H9 (cell line): ENCODE measurements around the gene ZNF837. TPM values are rescaled to one million over a fixed set of nuclear protein-coding genes. Genes with fewer than 3 reads are reported as not detected.

Experiments
- DNase-seq: peaks from one replicate; pipeline ENCODE4 v3.0.0-alpha.2; 2017
- H2AFZ ChIP-seq: one replicate; pipeline ENCODE4 v1.6.1; 2013; ENCODE audit warnings: mild to moderate bottlenecking, low read length, control low read depth, moderate library complexity
- H2AK5ac ChIP-seq: 2 replicates; pipeline ENCODE4 v1.6.1; 2013; ENCODE audit warnings: low read length, control low read depth, mixed read lengths; ENCODE audit not compliant: insufficient read length
- H2BK120ac ChIP-seq: one replicate; pipeline ENCODE4 v1.6.1; 2013; ENCODE audit warnings: low read depth, mild to moderate bottlenecking, low read length, control low read depth, inconsistent platforms; ENCODE audit not compliant: poor library complexity, severe bottlenecking
- H2BK12ac ChIP-seq: 2 replicates; pipeline ENCODE4 v1.6.1; 2013; ENCODE audit warnings: low read length, control low read depth, mixed read lengths, low read depth; ENCODE audit not compliant: insufficient read length
- H2BK15ac ChIP-seq: 2 replicates; pipeline ENCODE4 v1.6.1; 2013; ENCODE audit warnings: low read depth, low read length, control low read depth
- H2BK20ac ChIP-seq: one replicate; pipeline ENCODE4 v1.6.1; 2013; ENCODE audit warnings: low read depth, mild to moderate bottlenecking, low read length, control low read depth, inconsistent platforms; ENCODE audit not compliant: poor library complexity, severe bottlenecking
- H2BK5ac ChIP-seq: 2 replicates; pipeline ENCODE4 v1.6.1; 2013; ENCODE audit warnings: low read length, control low read depth, mixed read lengths; ENCODE audit not compliant: insufficient read length
- H3K14ac ChIP-seq: 2 replicates; pipeline ENCODE4 v1.6.1; 2013; ENCODE audit warnings: low read length, control low read depth; ENCODE audit not compliant: insufficient read depth
- H3K18ac ChIP-seq: 2 replicates; pipeline ENCODE4 v1.6.1; 2013; ENCODE audit warnings: low read depth, mild to moderate bottlenecking, mixed read lengths, low read length, control low read depth; ENCODE audit not compliant: insufficient read length
- H3K23ac ChIP-seq: 2 replicates; pipeline ENCODE4 v1.6.1; 2013; ENCODE audit warnings: low read length, control low read depth, mixed read lengths, low read depth; ENCODE audit not compliant: insufficient read length
- H3K23me2 ChIP-seq: 2 replicates; pipeline ENCODE4 v1.6.1; 2013; ENCODE audit warnings: low read depth, mild to moderate bottlenecking, mixed read lengths, low read length, control low read depth; ENCODE audit not compliant: insufficient read length, poor library complexity, severe bottlenecking
- H3K27ac ChIP-seq: 2 replicates; pipeline ENCODE4 v1.5.1; 2013; ENCODE audit warnings: low read length, control low read depth, mixed read lengths, low read depth; ENCODE audit not compliant: insufficient read length
- H3K27me3 ChIP-seq: 2 replicates; pipeline ENCODE4 v1.6.1; 2013; ENCODE audit warnings: low read length, control low read depth, inconsistent platforms; ENCODE audit not compliant: insufficient read depth
- H3K4ac ChIP-seq: 2 replicates; pipeline ENCODE4 v1.6.1; 2013; ENCODE audit warnings: low read depth, mild to moderate bottlenecking, control low read depth, inconsistent platforms, low read length, moderate library complexity
- H3K4me1 ChIP-seq: 2 replicates; pipeline ENCODE4 v1.6.1; 2013; ENCODE audit warnings: low read length, control low read depth, inconsistent platforms; ENCODE audit not compliant: insufficient read depth
- H3K4me2 ChIP-seq: 2 replicates; pipeline ENCODE4 v1.6.1; 2013; ENCODE audit warnings: low read length, control low read depth, mixed read lengths; ENCODE audit not compliant: insufficient read length, insufficient read depth
- H3K56ac ChIP-seq: 2 replicates; pipeline ENCODE4 v1.6.1; 2013; ENCODE audit warnings: low read depth, mild to moderate bottlenecking, mixed read lengths, low read length, control low read depth; ENCODE audit not compliant: insufficient read length
- H3K79me1 ChIP-seq: 2 replicates; pipeline ENCODE4 v1.6.1; 2013; ENCODE audit warnings: low read depth, mild to moderate bottlenecking, moderate library complexity, low read length, control low read depth, inconsistent platforms; ENCODE audit not compliant: insufficient read depth, poor library complexity, severe bottlenecking
- H3K79me2 ChIP-seq: 2 replicates; pipeline ENCODE4 v1.6.1; 2013; ENCODE audit warnings: low read length, control low read depth, inconsistent platforms; ENCODE audit not compliant: insufficient read depth
- H3K9ac ChIP-seq: 2 replicates; pipeline ENCODE4 v1.6.1; 2013; ENCODE audit warnings: low read length, control low read depth, mixed read lengths; ENCODE audit not compliant: insufficient read length; ENCODE audit errors: extremely low read depth
- H3K9me3 ChIP-seq: one replicate; pipeline ENCODE4 v1.6.1; 2013; ENCODE audit warnings: low read depth, low read length, inconsistent platforms; ENCODE audit not compliant: control insufficient read depth
- H3T11ph ChIP-seq: one replicate; pipeline ENCODE4 v1.6.1; 2013; ENCODE audit warnings: mild to moderate bottlenecking, low read length, control low read depth, inconsistent platforms
- H4K20me1 ChIP-seq: one replicate; pipeline ENCODE4 v1.6.1; 2013; ENCODE audit not compliant: control insufficient read depth, insufficient read length, insufficient read depth
- H4K5ac ChIP-seq: 2 replicates; pipeline ENCODE4 v1.6.1; 2013; ENCODE audit warnings: low read depth, mild to moderate bottlenecking, mixed read lengths, low read length, control low read depth; ENCODE audit not compliant: insufficient read length
- H4K8ac ChIP-seq: replicated peaks from 2 replicates; pipeline ENCODE4 v1.6.1; 2013; ENCODE audit warnings: low read length, control low read depth, mixed read lengths, low read depth; ENCODE audit not compliant: insufficient read length
- H4K91ac ChIP-seq: 2 replicates; pipeline ENCODE4 v1.6.1; 2013; ENCODE audit warnings: low read depth, mild to moderate bottlenecking, moderate library complexity, mixed read lengths, low read length, control low read depth; ENCODE audit not compliant: insufficient read length
- H3K27ac Mint-ChIP-seq, 3 experiments: 2 replicates in 2 of 3; 3 replicates in 1 of 3; pipeline ENCODE4 v1.8.0; 2020 to 2021; ENCODE audit warnings: mixed read lengths in 3 of 3, mild to moderate bottlenecking in 1 of 3, moderate library complexity in 1 of 3
- H3K27me3 Mint-ChIP-seq: 2 replicates; pipeline ENCODE4 v1.8.0; 2021; ENCODE audit warnings: low read depth, mild to moderate bottlenecking, moderate library complexity, mixed read lengths
- H3K36me3 Mint-ChIP-seq, 3 experiments: 2 replicates in 2 of 3; 3 replicates in 1 of 3; pipeline ENCODE4 v1.8.0; 2020 to 2021; ENCODE audit warnings: low read depth in 3 of 3, mixed read lengths in 3 of 3; ENCODE audit not compliant: insufficient read depth in 1 of 3
- H3K4me1 Mint-ChIP-seq, 2 experiments: 2 replicates each; pipeline ENCODE4 v1.8.0; 2020; ENCODE audit warnings: mixed read lengths in 2 of 2
- H3K4me3 Mint-ChIP-seq, 2 experiments: 2 replicates in 1 of 2; 3 replicates in 1 of 2; pipeline ENCODE4 v1.8.0; 2020 to 2021; ENCODE audit warnings: mild to moderate bottlenecking in 2 of 2, mixed read lengths in 2 of 2, moderate library complexity in 1 of 2
- H3K9me3 Mint-ChIP-seq, 2 experiments: 2 replicates in 1 of 2; 3 replicates in 1 of 2; pipeline ENCODE4 v1.8.0; 2020; ENCODE audit warnings: mild to moderate bottlenecking in 2 of 2, mixed read lengths in 2 of 2, moderate library complexity in 1 of 2
- CTCF ChIP-seq: fragments of 200-600 bp; sonication (generic); conservative IDR thresholded peaks from 3 replicates; pipeline ENCODE4 v1.8.0; 2021; ENCODE audit warnings: antibody characterized with exemption, mild to moderate bottlenecking
- WGBS: extraction: QIAGEN DNeasy Blood & Tissue Kit; methylation state at CpG from one replicate; pipeline ENCODE4 v1.1.7; 2013; ENCODE audit warnings: missing lambda C conversion rate, low lambda C conversion rate, mixed read lengths; ENCODE audit not compliant: insufficient read length; ENCODE audit errors: extremely low coverage; 5-methylcytosine and 5-hydroxymethylcytosine counted together
- total RNA-seq: library from RNA; stranded (reverse); gene quantifications from 2 replicates; pipeline ENCODE4 v1.2.1, GENCODE V29; 2021

Gene ZNF837
- total RNA-seq, 1 experiment from 2014 or later, result 3.4 TPM

- peak overlapping the region; percentile 89 to 97 for H3K4me3 Mint-ChIP-seq
- Histone ChIP-seq H2BK5ac (no peak overlapping the region), H3K23me2 (peaks cover 6% of the 10 kb centered on the region), H2BK20ac (no peak overlapping the region), H4K8ac (no peak overlapping the region), H2AFZ (no peak overlapping the region), H3K18ac (no peak overlapping the region), H2AK5ac (no peak overlapping the region), H4K5ac (no peak overlapping the region), H3K4me2 (peak overlapping the region; percentile 54), H3K14ac (no peak overlapping the region), H2BK120ac (no peak overlapping the region), H3K9me3 (no peaks in the 10 kb centered on the region), H3K79me2 (no peaks in the 10 kb centered on the region), H4K20me1 (no peaks in the 10 kb centered on the region), H3K4me1 (no peaks in the 10 kb centered on the region), H3K27ac (no peak overlapping the region), H3K79me1 (no peaks in the 10 kb centered on the region), H3K9ac (peak overlapping the region; percentile 46), H3T11ph (no peak overlapping the region), H2BK15ac (no peak overlapping the region), H2BK12ac (no peak overlapping the region), H3K23ac (no peak overlapping the region), H3K56ac (no peak overlapping the region), H3K4ac (no peak overlapping the region), H3K27me3 (no peaks in the 10 kb centered on the region), H4K91ac (no peak overlapping the region)
- DNase-seq, result peak; percentile 82
- no CpG with 5 or more reads among the region's 82 CpGs for WGBS
- H3K36me3 Mint-ChIP-seq, result peaks cover 0 to 4% (median 2%) of the 10 kb centered on the region in 3 experiments; a peak in 4 of 7 replicates
- peaks cover 8% of the 10 kb centered on the region for H3K27me3 Mint-ChIP-seq
- no peak for TF ChIP-seq CTCF
- no peaks in the 10 kb centered on the region for H3K9me3 Mint-ChIP-seq
- H3K27ac Mint-ChIP-seq, result peak overlapping the region in 2 of 3 experiments; percentile 77 to 87; a peak in 2 of 7 replicates
- peaks cover 0 to 6% of the 10 kb centered on the region in 2 experiments; a peak in 2 of 4 replicates for H3K4me1 Mint-ChIP-seq
Observed at GRCh38 chr19:58346961-58347929, 33.6 kb downstream of the ZNF837 start.
